NCI-H1417 treated with DMSO at 0.1 percent for 48 hours (cell line): ENCODE measurements around the gene GHRH.

Source experiments
- DNase-seq: peaks from one replicate; lab custom pipeline; 2025; lab: John Stamatoyannopoulos, UW

The GHRH gene

DNA sequence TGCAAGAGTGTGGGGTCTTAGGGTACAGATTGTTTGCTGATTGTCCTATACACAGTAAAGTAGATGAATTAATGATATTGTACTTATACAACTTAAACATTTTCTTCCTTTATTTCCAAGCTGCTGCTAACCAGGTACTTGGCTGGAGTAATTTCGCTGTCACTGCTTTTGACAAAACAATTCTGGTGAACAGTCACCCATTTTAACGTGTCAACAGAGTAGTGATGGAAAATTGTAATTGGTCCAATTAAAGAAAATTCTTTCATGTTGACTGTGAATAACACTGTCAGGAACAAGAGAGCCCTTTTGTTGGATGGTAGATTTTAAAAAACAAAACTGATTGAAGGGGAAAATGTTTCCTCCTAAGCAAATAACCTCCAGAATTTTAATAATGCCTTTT lies 55.8 kb downstream of the GHRH start:
- DNase-seq = peak; percentile 16

DNA sequence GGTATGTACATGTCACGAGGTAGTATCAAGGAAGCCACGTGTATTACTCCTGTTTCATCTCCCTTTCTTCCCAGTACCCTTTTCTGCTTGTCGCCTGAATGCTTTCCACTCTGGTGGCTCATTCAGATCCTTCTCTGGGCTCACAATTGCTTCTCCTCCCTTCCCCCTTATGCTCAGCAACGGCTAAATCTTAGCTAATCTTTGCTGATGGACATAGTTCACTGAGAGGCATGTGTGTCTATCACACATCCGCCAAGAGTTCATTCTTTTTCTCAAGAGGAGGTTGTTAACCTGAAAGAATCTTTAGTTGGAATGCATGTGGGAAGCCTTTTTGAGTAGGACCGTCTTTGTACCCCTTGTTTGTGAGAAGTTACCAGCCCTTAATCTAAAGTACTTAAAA lies 56.5 kb downstream of the GHRH start:
- DNase-seq = no peak

DNA sequence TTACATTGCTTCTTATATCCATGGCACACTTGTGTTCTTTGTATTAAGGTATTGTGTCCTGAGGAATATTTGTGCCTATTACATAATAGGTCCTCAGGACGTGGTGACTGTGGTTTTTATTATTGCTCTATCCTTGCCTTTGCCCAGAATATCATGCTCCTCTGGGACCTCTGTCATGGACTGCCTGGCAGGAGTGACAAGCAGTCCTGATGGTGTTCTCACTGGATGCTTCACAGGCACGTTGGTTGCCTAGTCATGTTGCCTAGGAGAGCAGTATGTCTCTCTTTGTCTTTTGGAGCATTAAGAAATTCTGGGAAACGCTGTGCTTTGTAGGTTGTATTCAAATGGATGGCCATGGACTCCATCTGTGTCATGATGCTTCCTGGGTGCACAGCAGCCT lies 57.6 kb downstream of the GHRH start:
- DNase-seq = no peak

DNA sequence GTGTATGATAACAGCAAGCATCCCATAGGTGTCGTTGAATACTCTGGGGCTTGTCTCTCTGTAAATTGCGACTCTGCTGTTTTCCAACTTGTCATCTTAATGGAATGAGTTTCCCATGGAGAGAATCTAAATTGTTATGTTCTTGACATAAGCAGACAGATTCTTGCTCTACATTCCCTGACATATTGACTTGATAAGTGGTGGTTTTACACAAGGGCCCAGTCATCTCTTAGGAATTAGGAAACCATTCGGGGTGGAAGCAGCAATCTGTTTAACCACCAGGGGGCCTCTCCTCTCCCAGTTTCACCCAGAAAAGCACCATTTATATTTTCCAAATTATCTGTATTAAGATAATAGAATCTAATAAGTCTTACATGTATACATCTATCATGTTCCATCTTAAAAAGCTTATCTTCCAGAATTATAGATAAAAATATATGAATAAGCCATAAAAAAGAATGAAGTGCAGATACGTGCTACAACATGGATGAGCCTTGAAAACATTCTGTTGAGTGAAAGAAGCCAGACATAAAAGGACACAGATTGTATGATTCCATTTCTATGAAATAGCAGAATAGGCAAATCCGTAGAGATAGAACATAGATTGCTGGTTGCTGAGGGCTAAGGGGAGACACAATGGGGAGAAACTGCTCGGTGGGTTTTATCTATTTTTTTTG lies 59.2 kb downstream of the GHRH start:
- peak; percentile 36 for DNase-seq

DNA sequence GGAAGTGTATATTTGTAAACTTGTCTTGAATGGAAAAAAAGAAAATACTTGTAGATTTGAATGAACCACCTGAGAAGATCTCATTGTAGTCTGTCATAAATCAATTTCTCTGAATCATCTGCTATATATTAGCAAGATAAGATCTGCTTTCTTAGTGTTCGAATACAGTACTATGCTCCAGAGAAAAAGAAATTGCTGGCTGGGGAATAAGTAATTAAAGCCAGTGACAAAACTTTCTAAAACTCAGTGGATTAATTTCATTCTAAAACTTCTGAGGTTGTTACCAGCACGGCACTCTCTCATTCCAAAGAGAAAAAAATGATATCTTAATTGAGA lies 59.8 kb downstream of the GHRH start:
- no peak for DNase-seq
